Inflammatory macrophage (primary cell): ENCODE measurements around the gene VMP1.
"Not testable (repeated sequence)": the region's sequence is repeated elsewhere in the genome, so short reads cannot be mapped to it uniquely, and the experiment has no call there.

Source experiments
- DNase-seq, 2 donors: peaks; one replicate each; pipeline ENCODE4 v3.0.0-alpha.2; 2020 to 2022

The VMP1 gene

GRCh38 chr17:59712862-59713261 is 5.4 kb downstream of the VMP1 start:
- DNase-seq, result peak in 1 of 2 donors; percentile 25

- no peak for DNase-seq
These were observed 6.8 kb downstream of the VMP1 start for GRCh38 chr17:59714255-59714654.

- DNase-seq, result no peak
These were observed 9.0 kb downstream of the VMP1 start for GRCh38 chr17:59716427-59716826.

GRCh38 chr17:59719526-59719925 is 12.1 kb downstream of the VMP1 start:
- DNase-seq, result no peak

- DNase-seq, result no peak
These were observed 15.2 kb downstream of the VMP1 start for GRCh38 chr17:59722623-59723022.

- no peak for DNase-seq
These were observed 15.6 kb downstream of the VMP1 start for GRCh38 chr17:59723041-59723440.

GRCh38 chr17:59723607-59724006 is 16.2 kb downstream of the VMP1 start:
- DNase-seq, result no peak

- peak; percentile 58 to 91 for DNase-seq
These were observed 18.2 kb downstream of the VMP1 start for GRCh38 chr17:59725691-59726090.

- no peak for DNase-seq
These were observed 20.5 kb downstream of the VMP1 start for GRCh38 chr17:59727817-59728533.

- DNase-seq, result no peak
These were observed 22.9 kb downstream of the VMP1 start for GRCh38 chr17:59730268-59730834.

GRCh38 chr17:59733697-59734096 is 26.2 kb downstream of the VMP1 start:
- no peak for DNase-seq

GRCh38 chr17:59734226-59734625 is 26.8 kb downstream of the VMP1 start:
- DNase-seq, result no peak

GRCh38 chr17:59737324-59737723 is 29.9 kb downstream of the VMP1 start:
- no peak for DNase-seq

- DNase-seq, result no peak
These were observed 36.4 kb downstream of the VMP1 start for GRCh38 chr17:59743842-59744241.

GRCh38 chr17:59745040-59745439 is 37.6 kb downstream of the VMP1 start:
- no peak for DNase-seq

GRCh38 chr17:59746849-59747445 is 39.5 kb downstream of the VMP1 start:
- DNase-seq, result peak; percentile 47 to 67

GRCh38 chr17:59748591-59748990 is 41.1 kb downstream of the VMP1 start:
- DNase-seq, result no peak

- no peak for DNase-seq
These were observed 44.5 kb downstream of the VMP1 start for GRCh38 chr17:59751955-59752413.

GRCh38 chr17:59752446-59752845 is 45.0 kb downstream of the VMP1 start:
- DNase-seq, result peak in 1 of 2 donors; percentile 19

GRCh38 chr17:59752922-59753321 is 45.5 kb downstream of the VMP1 start:
- no peak for DNase-seq

- peak; percentile 81 to 93 for DNase-seq
These were observed 46.3 kb downstream of the VMP1 start for GRCh38 chr17:59753522-59754467.

- peak in 1 of 2 donors; percentile 35 for DNase-seq
These were observed 47.1 kb downstream of the VMP1 start for GRCh38 chr17:59754552-59754951.

- not testable (repeated sequence) for DNase-seq
These were observed 47.6 kb downstream of the VMP1 start for GRCh38 chr17:59755069-59755468.
